Medulla oblongata (tissue), 1 donor: ENCODE data around the gene SLC33A1.

ENCODE experiments used
- DNase-seq: peaks from one replicate; pipeline ENCODE4 v3.0.0-alpha.2; 2015; ENCODE audit errors: extremely low spot score

Gene SLC33A1

DNA sequence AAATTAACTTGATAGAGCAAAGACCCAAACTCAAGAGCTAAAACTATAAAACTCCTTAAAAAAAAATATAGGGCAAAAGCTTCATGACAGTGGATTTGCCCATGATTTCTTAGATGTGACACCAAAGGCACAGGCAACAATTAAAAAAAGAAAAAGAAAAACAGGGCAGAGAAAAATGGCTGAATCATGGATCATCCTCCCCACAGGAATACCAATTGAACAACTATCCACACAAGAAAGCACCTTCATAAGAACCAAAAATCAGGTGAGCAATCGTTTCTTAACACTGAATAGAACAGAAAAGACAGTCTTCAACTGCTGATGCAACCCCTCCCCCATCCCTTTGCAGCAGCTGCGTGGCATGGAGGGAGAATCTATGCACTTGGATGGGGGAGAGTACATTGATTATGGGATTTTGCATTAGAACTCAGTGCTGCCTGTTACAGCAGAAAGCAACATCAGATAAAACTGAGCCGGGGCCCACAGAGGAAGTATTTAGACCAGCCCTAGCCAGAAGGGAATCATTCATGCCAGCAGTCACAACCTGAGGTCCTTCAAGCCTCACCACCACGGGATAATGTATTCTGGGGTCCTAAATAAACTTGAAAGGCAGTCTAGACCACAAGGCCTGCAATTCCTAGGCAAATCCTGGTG is 63.8 kb downstream of the SLC33A1 start:
- DNase-seq, result no peak

DNA sequence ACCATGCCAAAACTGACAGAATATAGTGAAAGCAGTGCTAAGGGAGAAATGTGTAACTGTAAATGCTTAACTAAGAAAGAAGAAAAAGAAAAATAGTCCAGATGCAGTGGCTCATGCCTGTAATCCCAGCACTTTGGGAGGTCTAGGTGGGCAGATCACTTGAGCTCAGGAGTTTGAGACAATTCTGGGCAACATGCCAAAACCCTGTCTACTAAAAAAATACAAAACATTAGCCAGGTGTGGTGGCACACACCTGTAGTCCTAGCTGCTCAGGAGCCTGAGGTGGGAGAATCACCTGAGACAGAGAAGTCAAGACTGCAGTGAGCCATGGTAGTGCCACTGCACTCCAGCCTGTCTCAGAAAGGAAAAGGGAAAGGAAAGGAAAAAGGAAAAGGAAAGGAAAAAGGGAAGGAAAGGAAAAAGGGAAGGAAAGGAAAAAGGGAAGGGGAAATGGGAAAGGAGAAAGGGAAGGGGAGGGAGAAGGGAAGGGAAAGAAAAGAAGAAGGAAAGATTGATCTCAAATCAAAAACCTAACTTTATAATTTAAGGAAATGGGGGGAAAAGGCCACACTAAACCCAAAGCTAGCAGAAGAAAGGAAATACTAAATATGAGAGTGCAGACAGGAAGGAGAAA is 68.4 kb downstream of the SLC33A1 start:
- no peak for DNase-seq

GRCh38 chr3:155782390-155782953 is 71.8 kb downstream of the SLC33A1 start:
- no peak for DNase-seq

GRCh38 chr3:155780291-155780690 is 73.9 kb downstream of the SLC33A1 start:
- DNase-seq, result no peak

GRCh38 chr3:155778462-155778861 is 75.8 kb downstream of the SLC33A1 start:
- no peak for DNase-seq

- no peak for DNase-seq
Observed at GRCh38 chr3:155772801-155773200, 81.4 kb downstream of the SLC33A1 start.

DNA sequence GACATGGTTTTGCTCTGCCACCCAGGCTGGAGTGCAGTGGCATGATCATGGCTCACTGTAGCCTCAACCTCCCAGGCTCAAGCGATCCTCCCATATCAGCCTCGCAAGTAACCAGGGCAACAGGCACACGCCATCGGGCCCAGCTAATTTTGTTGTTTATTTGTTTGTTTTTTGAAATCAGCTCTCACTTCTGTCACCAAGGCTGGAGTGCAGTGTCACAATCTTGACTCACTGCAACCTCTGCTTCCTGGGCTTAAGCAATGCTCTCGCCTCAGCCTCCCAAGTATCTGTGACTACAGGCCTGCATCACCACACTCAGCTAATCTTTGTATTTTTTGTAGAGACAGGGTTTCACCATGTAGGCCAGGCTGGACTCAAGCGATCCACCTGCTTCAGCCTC is 83.1 kb downstream of the SLC33A1 start:
- no peak for DNase-seq
